ENCODE measurements around the gene MSANTD1. TPM values are rescaled to one million over a fixed set of nuclear protein-coding genes. Genes with fewer than 3 reads are reported as not detected.

The MSANTD1 gene
- total and polyA plus RNA-seq, 2 of the 8 experiments (the other 6 are each of a cell fraction or from before 2014, with no cell fraction given), result 0.23 to 0.45 TPM

DNA sequence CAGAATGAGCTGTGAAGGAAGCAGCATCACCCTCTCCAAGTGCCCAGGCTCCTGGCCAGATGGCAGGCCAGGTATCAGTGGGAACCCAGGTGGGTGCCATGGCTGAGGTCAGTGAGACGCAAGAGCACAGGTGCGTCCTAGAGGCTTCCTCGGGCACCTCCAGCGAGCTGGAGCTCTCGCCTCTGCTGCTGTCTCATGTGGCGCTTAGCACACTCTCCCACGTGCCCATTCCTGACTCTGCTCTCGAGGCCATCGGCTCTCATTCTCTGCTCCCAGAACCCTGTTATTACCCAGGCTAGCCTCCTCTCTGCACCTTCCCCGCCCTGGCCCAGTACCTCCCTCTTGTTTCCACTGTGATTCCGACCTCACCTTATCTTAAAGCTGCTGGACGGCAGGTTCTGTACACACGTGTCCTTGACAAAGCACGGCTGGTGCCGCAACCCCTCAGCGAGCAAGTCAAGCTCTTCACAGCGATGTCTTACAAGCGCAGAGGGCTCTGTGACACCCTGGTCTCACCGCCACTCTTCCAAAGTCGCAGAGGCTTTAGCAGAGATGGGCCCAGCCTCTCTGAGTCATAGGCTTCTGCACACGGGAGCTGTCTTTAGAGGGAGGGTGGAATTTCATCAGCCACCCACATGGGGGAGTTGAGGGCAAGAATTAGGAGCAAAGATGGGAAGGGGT, 15.4 kb upstream of the MSANTD1 start:
- H2BK12ac ChIP-seq (ENCODE audit: low read depth, low read length), result 0 out of 2 replicates have a peak overlapping the region, but pooled peaks have one; percentile 17
- no peak overlapping the region for H3K4me3 ChIP-seq (ENCODE audit: extremely low read depth in 1 of 4, insufficient read depth in 2 of 4, low read depth in 3 of 4, low read length in 4 of 4)
- no peaks in the 10 kb centered on the region; the same call in 1 of the 2 replicates for H3K79me1 ChIP-seq (ENCODE audit: low read depth, low read length)
- DNase-seq (ENCODE audit: low read depth in 1 of 2, low spot score in 2 of 2) (no peak), FAIRE-seq (no peak)
- WGBS, 2 experiments (ENCODE audit: extremely low coverage in 1 of 2, insufficient coverage in 1 of 2, insufficient read length in 1 of 2, insufficient replicate concordance in 2 of 2, low coverage in 1 of 2, low lambda C conversion rate in 2 of 2, missing lambda C conversion rate in 1 of 2), result 92% methylated on average over 18 of the region's 21 CpGs; no CpG with 5 or more reads in 1 of the 2 experiments
- peaks cover 0 to 3% of the 10 kb centered on the region in 2 experiments; a peak in 1 of 4 replicates for H3K9me3 ChIP-seq (ENCODE audit: insufficient read depth in 2 of 2, low read depth in 1 of 2, low read length in 1 of 2)
- no peak overlapping the region for H2AK5ac ChIP-seq (ENCODE audit: low read depth, low read length)
- TF ChIP-seq KDM4A (IDR thresholded peaks at IDR 0.05; ENCODE audit: low read depth, low read length, severe bottlenecking) (no peak), RAD21 (IDR thresholded peaks at IDR 0.05 in 1 of 2, conservative IDR thresholded peaks at IDR 0.05 in 1 of 2; ENCODE audit: low read depth in 2 of 2, low read length in 2 of 2) (peak; percentile 33 to 36; a peak in 2 of 4 replicates), NANOG (IDR thresholded peaks at IDR 0.05; ENCODE audit: insufficient read depth, low read depth, low read length, poor library complexity, severe bottlenecking) (no peak), KDM1A (IDR thresholded peaks at IDR 0.05; ENCODE audit: borderline replicate concordance, low read length) (no peak), RBBP5 (IDR thresholded peaks at IDR 0.05; ENCODE audit: borderline replicate concordance, low read depth, low read length) (no peak), HDAC6 (IDR thresholded peaks at IDR 0.05; ENCODE audit: low read depth, low read length) (no peak)
- TF ChIP-seq, protein P1, sequence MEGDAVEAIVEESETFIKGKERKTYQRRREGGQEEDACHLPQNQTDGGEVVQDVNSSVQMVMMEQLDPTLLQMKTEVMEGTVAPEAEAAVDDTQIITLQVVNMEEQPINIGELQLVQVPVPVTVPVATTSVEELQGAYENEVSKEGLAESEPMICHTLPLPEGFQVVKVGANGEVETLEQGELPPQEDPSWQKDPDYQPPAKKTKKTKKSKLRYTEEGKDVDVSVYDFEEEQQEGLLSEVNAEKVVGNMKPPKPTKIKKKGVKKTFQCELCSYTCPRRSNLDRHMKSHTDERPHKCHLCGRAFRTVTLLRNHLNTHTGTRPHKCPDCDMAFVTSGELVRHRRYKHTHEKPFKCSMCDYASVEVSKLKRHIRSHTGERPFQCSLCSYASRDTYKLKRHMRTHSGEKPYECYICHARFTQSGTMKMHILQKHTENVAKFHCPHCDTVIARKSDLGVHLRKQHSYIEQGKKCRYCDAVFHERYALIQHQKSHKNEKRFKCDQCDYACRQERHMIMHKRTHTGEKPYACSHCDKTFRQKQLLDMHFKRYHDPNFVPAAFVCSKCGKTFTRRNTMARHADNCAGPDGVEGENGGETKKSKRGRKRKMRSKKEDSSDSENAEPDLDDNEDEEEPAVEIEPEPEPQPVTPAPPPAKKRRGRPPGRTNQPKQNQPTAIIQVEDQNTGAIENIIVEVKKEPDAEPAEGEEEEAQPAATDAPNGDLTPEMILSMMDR (IDR thresholded peaks at IDR 0.05; ENCODE audit: control extremely low read depth in 1 of 3, insufficient read depth in 1 of 3, low read depth in 1 of 3, low read length in 3 of 3), result peak in 1 of 3 experiments; percentile 10; a peak in 1 of 4 replicates
- peaks cover 25 to 61% (median 46%) of the 10 kb centered on the region in 4 experiments for H3K36me3 ChIP-seq (ENCODE audit: control insufficient read depth in 2 of 4, insufficient read depth in 4 of 4, low read length in 3 of 4)
- no peak overlapping the region for H4K5ac ChIP-seq (ENCODE audit: insufficient read length, low read depth, low read length)
- H3K27ac ChIP-seq (ENCODE audit: low read depth, low read length), result no peak overlapping the region
- H3K56ac ChIP-seq (replicated peaks; ENCODE audit: insufficient read length, low read depth, low read length), result no peak overlapping the region
- peaks cover 43 to 44% of the 10 kb centered on the region in 2 experiments for H4K20me1 ChIP-seq (replicated peaks in 1 of 2; ENCODE audit: control insufficient read depth in 1 of 2, insufficient read depth in 2 of 2, low read length in 2 of 2)
- H2BK5ac ChIP-seq (ENCODE audit: low read depth, low read length), result no peak overlapping the region
- ChIA-PET POLR2A (ENCODE audit: partially characterized antibody) (no interaction called here), CTCF (ENCODE audit: partially characterized antibody) (interaction anchor here (1.0 to 2.3 kb wide), 7 partner anchors 11 to 253 kb away, joined by 3 to 9 read pairs (median 4); partner anchors contain the start of gene MSANTD1)
- no peak overlapping the region for H3K14ac ChIP-seq (ENCODE audit: insufficient read length)
- H2AFZ ChIP-seq (ENCODE audit: low read length), result no peak overlapping the region
- H3K23ac ChIP-seq (ENCODE audit: insufficient read length), result no peak overlapping the region
- H3K4ac ChIP-seq (replicated peaks; ENCODE audit: insufficient read length, low read depth, low read length), result no peak overlapping the region
- H3K18ac ChIP-seq (ENCODE audit: extremely low read depth, low read length), result no peak overlapping the region
- no peak overlapping the region for H4K91ac ChIP-seq (replicated peaks; ENCODE audit: insufficient read length, low read length)
- no peak overlapping the region for H2BK15ac ChIP-seq (ENCODE audit: low read length)
- no peaks in the 10 kb centered on the region for H3K79me2 ChIP-seq (ENCODE audit: control insufficient read depth in 1 of 2, insufficient read depth in 2 of 2, low read length in 2 of 2)
- no peak overlapping the region for H2BK120ac ChIP-seq (replicated peaks; ENCODE audit: low read depth, low read length)
- H3K23me2 ChIP-seq (ENCODE audit: low read depth, low read length), result no peaks in the 10 kb centered on the region; the same call in 1 of the 2 replicates
- peaks cover 8 to 33% (median 20%) of the 10 kb centered on the region in 4 experiments; a peak in 6 of 7 replicates for H3K27me3 ChIP-seq (replicated peaks in 1 of 4; ENCODE audit: control insufficient read depth in 3 of 4, extremely low read depth in 1 of 4, insufficient read depth in 3 of 4, low read length in 3 of 4)
- no peak overlapping the region for H3K4me2 ChIP-seq (ENCODE audit: insufficient read depth in 1 of 2, low read depth in 2 of 2, low read length in 2 of 2)
- no peak overlapping the region for H4K8ac ChIP-seq (ENCODE audit: extremely low read depth, insufficient read depth, low read length)
- no peak overlapping the region for H3K9ac ChIP-seq (replicated peaks in 1 of 4; ENCODE audit: extremely low read depth in 1 of 4, low read depth in 3 of 4, low read length in 3 of 4)
- peaks cover 0 to 11% (median 10%) of the 10 kb centered on the region in 4 experiments; a peak in 6 of 7 replicates for H3K4me1 ChIP-seq (replicated peaks in 1 of 4; ENCODE audit: control insufficient read depth in 3 of 4, insufficient read depth in 4 of 4, low read length in 3 of 4)
- H2BK20ac ChIP-seq (ENCODE audit: low read length), result no peak overlapping the region

Measured in H1 (cell line).